CD4-positive, alpha-beta T cell treated with Interferon gamma for 1 hour (primary cell): ENCODE results near the gene PATZ1.

ENCODE experiments used
- DNase-seq: peaks from one replicate; pipeline ENCODE4 v3.0.0-alpha.2; 2020

PATZ1 gene

DNA sequence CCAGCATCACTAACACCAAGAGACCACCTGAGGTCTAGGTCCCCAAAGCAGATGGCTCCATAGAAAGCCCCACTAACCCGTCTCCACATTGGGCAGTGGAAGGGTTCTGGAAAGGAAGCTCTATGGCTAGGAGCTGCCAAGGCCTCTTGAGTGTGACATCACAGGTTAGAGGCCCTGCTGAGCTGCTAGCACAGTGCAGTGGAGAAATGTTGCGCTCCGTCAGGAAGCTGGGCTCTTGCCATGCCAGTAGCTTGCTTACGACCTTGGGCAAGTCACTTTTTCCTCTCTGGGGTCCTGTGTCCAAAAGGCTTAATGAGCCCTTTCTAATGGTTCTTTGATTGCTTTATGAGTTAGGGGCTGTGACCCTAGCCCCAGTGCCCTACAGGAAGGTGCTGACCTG lies 64.4 kb downstream of the PATZ1 start:
- no peak for DNase-seq

DNA sequence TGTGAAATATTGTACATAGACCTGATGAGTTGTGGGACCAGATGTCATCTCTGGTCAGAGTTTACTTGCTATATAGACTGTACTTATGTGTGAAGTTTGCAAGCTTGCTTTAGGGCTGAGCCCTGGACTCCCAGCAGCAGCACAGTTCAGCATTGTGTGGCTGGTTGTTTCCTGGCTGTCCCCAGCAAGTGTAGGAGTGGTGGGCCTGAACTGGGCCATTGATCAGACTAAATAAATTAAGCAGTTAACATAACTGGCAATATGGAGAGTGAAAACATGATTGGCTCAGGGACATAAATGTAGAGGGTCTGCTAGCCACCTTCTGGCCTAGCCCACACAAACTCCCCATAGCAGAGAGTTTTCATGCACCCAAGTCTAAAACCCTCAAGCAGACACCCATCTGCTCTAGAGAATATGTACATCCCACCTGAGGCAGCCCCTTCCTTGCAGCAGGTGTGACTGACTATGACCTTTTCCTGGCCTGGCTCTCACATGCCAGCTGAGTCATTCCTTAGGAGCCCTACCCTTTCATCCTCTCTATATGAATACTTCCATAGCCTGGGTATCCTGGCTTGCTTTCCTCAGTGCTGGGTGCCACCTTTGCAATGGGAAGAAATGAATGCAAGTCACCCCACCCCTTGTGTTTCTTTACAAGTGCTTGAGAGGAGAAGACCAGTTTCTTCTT lies 66.2 kb downstream of the PATZ1 start:
- DNase-seq: no peak

DNA sequence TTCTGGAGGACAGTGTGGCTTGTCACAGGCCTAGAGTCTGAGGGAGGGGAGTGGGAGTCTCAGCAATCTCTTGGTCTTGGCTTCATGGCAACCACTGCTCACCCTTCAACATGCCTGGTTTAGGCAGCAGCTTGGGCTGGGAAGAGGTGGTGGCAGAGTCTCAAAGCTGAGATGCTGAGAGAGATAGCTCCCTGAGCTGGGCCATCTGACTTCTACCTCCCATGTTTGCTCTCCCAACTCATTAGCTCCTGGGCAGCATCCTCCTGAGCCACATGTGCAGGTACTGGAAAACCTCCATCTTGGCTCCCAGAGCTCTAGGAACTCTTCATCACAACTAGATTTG lies 66.8 kb downstream of the PATZ1 start:
- DNase-seq: no peak

DNA sequence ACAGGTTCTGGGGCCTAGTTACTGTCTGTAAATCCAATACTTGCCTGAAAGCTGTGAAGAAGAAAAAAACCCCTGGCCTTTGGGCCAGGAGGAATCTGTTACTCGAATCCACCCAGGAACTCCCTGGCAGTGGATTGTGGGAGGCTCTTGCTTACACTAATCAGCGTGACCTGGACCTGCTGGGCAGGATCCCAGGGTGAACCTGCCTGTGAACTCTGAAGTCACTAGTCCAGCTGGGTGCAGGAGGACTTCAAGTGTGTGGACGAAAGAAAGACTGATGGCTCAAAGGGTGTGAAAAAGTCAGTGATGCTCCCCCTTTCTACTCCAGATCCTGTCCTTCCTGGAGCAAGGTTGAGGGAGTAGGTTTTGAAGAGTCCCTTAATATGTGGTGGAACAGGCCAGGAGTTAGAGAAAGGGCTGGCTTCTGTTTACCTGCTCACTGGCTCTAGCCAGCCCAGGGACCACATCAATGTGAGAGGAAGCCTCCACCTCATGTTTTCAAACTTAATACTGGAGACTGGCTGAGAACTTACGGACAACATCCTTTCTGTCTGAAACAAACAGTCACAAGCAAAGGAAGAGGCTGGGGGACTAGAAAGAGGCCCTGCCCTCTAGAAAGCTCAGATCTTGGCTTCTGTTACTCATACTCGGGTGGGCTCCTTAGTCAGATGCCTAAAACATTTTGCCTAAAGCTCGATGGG lies 67.4 kb downstream of the PATZ1 start:
- peak; percentile 51 for DNase-seq

DNA sequence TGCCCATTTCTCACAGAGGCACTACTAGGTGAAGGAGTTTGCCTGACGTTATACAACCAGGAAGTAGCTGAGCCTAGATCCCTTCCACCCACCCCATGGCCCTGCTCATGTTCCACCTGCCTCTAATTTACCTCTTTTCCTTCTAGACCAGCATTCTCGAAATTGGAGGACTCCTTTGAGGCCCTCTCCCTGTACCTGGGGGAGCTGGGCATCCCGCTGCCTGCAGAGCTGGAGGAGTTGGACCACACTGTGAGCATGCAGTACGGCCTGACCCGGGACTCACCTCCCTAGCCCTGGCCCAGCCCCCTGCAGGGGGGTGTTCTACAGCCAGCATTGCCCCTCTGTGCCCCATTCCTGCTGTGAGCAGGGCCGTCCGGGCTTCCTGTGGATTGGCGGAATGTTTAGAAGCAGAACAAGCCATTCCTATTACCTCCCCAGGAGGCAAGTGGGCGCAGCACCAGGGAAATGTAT lies 68.0 kb downstream of the PATZ1 start:
- no peak for DNase-seq

DNA sequence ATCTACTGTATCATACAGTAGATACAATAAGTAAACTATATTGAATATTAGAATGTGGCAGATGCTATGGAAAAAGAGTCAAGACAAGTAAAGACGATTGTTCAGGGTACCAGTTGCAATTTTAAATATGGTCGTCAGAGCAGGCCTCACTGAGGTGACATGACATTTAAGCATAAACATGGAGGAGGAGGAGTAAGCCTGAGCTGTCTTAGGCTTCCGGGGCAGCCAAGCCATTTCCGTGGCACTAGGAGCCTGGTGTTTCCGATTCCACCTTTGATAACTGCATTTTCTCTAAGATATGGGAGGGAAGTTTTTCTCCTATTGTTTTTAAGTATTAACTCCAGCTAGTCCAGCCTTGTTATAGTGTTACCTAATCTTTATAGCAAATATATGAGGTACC lies 68.4 kb downstream of the PATZ1 start:
- no peak for DNase-seq

DNA sequence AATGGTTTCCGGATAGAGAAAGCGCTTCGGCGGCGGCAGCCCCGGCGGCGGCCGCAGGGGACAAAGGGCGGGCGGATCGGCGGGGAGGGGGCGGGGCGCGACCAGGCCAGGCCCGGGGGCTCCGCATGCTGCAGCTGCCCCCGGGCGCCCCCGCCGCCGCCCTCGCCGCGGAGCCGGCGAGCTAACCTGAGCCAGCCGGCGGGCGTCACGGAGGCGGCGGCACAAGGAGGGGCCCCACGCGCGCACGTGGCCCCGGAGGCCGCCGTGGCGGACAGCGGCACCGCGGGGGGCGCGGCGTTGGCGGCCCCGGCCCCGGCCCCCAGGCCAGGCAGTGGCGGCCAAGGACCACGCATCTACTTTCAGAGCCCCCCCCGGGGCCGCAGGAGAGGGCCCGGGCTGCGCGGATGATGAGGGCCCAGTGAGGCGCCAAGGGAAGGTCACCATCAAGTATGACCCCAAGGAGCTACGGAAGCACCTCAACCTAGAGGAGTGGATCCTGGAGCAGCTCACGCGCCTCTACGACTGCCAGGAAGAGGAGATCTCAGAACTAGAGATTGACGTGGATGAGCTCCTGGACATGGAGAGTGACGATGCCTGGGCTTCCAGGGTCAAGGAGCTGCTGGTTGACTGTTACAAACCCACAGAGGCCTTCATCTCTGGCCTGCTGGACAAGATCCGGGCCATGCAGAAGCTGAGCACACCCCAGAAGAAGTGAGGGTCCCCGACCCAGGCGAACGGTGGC lies 69.5 kb downstream of the PATZ1 start:
- DNase-seq: no peak
